NCI-H2196 (cell line): ENCODE results near the gene GSTA3.
A peak's percentile ranks its signal among the peaks of the same experiment; 100 is the strongest.
"Not testable (repeated sequence)": the region's sequence is repeated elsewhere in the genome, so short reads cannot be mapped to it uniquely, and the experiment has no call there.

Source experiments
- DNase-seq: peaks from one replicate; lab custom pipeline; 2025; ENCODE audit not compliant: unreplicated experiment; lab: John Stamatoyannopoulos, UW

The GSTA3 gene

DNA sequence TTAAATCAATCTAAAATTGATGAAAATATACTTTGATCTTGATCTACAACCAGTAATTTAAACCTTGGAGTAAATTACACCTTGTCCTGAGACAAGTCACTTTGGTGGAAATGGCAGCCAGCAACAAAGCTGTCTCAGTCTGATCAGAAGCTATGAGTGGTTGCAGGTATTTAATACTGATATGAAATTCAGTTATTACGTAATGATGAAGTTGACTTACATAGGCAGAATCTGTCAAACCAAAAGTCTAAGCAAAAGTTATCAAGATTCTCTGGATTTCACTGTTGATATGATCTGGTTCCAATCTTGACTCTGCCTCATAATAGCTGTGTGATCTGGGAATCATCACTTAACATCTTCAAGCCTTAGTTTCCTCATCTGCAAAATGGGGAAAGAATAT lies 41.3 kb downstream of the GSTA3 start:
- DNase-seq = no peak

GRCh38 chr6:52861151-52861550 lies 48.3 kb downstream of the GSTA3 start:
- not testable (repeated sequence) for DNase-seq

- DNase-seq = no peak
Measured at GRCh38 chr6:52858416-52858815, 51.1 kb downstream of the GSTA3 start.

DNA sequence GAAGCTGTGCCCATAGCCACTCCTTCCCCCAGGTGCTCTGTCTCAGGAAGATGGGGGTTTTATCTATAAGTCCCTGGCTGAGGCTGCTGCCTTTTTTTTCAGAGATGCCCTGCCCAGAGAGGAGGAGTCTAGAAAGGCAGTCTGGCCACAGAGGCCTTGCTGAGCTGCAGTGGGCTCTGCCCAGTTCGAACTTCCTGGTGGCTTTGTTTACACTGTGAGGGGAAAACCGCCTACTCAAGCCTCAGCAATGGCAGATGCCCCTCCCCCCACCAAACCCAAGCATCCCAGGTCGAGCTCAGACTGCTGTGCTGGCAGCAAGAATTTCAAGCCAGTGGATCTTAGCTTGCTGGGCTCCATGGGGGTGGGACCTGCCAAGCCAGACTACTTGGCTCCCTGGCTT lies 53.4 kb downstream of the GSTA3 start:
- DNase-seq = peak; percentile 23

DNA sequence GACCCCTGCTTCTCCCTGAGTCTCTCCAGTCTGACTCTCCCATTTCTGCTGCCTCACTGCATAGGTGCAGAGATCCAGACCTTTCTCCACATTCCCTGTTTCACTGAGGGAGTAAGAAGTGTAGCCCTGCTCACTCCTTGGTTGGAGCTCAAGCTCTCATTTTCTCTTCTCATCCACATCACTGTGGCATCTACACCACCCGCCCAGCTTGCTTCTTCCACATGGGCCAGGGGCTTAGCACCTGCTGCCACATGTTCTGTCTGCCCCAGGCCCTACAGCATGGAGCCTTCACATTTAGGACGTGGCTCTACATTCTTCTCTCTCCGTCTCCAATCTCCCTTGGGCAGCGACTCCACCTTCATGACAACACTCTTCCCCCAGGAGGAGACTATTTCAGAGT lies 60.4 kb downstream of the GSTA3 start:
- no peak for DNase-seq
